Cerebellar nuclear complex (tissue), 1 donor: ENCODE measurements around the gene FOXA2.

Experiments
- DNase-seq, 2 experiments: peaks; one replicate each; lab custom pipeline; 2025; lab: John Stamatoyannopoulos, UW

Gene FOXA2

DNA sequence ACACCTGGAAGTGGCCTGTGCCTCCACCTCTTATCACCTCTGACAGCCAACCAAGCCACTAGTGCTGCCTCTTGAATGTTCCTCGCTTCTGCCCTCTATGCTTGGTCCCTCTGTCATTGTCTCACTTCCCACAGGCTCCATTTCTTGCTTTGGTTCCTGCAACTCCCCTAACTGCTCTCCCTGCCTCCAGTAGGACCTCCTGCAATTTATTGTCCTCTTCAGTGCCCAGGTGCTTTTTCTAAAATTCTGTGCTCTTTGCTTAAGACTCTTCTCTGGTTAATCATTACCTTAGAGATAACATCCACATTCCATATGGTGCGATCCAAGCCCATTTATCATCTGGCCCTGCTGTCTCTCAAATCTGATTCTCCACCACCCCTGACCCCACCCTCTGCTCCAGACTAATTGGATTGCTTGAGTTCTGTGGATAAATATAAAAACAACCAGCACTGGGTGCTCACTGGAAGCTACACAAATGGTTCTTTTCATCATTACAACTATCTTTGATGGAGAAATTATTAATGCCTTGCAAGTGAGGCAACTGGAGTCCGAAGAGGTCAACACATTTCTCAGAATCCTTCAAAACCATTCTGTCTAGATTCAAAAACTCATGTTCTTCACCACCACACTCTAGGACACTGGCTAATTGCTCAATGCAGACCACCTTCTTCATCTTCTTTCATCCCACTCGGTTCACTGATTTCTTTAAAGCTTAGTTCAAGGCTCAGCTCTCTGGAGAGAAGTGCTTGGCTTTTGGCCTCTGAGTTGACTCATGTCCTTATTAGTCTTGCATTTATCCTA, 47.2 kb downstream of the FOXA2 start:
- DNase-seq, result no peak

GRCh38 chr20:22536141-22536828, 48.1 kb downstream of the FOXA2 start:
- no peak for DNase-seq

GRCh38 chr20:22535483-22535882, 48.9 kb downstream of the FOXA2 start:
- no peak for DNase-seq

DNA sequence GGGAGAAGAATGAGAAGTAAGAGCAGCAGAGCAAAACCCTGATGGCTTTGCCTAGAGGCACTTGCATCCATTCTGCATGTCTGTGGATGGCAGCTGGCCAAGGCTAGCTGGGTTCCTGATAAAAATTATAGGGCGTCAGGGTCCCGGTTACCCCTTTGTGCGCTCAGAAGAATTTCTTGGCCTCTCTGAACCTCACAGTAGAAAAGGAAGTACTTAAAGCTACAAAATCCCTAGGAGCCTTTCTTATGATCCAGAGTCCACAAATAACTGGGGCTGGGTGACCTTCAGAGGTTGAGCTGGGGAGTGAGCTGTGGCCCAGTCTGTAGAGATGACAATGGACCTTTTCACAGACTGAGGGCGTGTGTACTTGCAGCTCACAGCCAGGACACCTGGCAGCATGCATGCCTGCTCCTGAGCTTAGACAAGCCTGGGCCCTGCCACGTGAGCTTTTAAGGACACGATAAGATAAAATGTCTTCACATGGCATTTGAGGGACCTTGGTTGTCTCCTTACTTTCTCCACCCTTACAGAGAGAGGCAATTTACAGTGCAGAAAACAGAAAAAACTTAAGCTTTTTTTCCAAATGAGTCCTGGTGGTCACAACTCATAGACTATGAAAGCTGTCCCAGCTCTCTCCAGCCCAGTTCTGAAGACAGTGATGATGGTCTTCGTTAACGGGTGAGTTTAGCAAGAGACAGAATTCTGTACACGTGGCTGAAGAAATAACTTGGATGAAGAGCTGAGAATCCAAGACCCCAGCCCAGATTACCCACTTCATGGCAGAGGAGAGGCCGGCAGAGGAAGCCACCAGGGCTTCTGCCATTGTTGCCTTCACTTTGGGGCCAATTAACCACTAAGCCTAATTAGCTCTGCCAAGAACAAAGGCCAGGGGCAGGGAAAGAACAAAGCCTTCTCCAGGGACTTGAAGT, 50.3 kb downstream of the FOXA2 start:
- no peak for DNase-seq

GRCh38 chr20:22532598-22532997, 51.8 kb downstream of the FOXA2 start:
- DNase-seq, result no peak

DNA sequence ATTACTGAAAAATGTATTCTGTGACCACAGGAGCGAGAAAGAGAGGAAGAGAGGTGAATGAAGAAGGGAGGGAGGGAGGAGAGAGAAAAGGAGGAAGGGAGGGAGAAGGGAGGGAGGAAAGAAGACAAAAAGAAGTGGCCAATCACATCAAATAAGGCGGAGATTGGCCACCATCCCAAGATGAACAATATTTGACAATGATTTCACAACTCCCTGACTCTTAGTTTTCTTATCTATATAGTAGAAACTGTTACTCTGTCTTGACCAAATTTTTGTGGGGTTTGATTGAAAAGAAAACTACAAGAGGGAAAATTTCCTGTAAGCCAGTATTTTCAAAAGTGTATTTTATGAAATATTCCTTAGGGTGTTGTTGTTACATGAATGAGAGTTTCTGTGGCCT, 52.6 kb downstream of the FOXA2 start:
- no peak for DNase-seq

DNA sequence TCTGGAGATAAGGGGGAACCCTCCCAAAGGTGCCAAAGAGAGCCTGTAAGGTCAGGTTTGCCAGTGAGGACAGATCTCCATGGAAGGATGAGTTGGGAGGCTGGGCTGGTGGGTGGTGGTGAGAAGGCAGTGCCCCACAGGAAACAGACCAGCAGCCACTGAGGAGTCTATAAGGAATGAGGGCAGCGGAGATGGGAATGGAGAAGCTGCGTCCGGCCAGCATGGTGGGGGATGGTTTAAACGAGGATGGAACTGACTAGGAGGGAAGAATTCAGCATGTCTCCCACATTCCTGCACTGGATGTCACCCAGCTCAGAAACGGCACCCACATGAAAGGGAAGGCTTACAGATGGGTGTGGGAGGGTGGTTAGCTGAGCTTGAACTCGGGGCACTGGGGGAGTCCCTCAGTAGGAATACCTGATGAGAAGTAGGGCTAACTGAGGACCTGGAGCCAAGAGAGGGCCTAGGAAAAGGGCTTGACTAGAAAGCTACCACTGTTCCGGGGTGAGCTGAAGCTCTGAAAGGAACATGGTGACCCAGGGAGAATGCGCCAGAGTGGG, 53.2 kb downstream of the FOXA2 start:
- no peak for DNase-seq
